OCI-LY3 (cell line): ENCODE measurements around the gene SPATA19.

ENCODE experiments used
- CTCF ChIP-seq: fragments of 200-600, 300-600 bp; sonication (generic); IDR thresholded peaks from 2 replicates; pipeline ENCODE4 v1.5.1; 2014; ENCODE audit warnings: antibody characterized with exemption, low read length, low read depth
- EZH2phosphoT487 ChIP-seq: fragments of 200-600 bp; shearing (Covaris generic); IDR thresholded peaks from 2 replicates; pipeline ENCODE4 v1.6.1; 2018; ENCODE audit warnings: antibody characterized with exemption, mixed run types, low read depth

GRCh38 chr11:133864756-133865155 lies 19.4 kb upstream of the SPATA19 start:
- TF ChIP-seq CTCF (no peak), EZH2phosphoT487 (no peak)
